ENCODE results near the gene CAMSAP1.

The CAMSAP1 gene

DNA sequence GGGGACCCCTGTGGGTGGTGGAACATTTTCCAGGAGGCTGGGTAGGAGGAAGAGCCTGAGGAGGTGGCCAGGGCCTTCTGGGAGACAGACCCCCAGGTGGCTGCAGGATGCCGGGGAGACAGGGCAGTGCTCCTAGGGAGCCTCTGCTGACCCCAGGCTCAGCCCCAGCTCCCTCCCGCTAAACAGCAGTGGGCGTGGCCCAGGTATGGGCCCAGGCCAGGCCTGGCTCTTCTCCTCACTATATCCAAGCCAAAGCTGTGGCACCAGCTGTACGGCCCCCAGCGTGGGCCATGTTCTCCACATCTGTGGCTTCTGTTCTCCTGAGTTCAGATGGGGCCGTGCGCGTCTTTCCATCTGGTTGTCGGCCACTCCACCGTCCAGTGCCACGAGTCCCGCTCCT lies 146.9 kb downstream of the CAMSAP1 start:
- no peak for TF ChIP-seq ZNF274 (IDR thresholded peaks at IDR 0.05; ENCODE audit: low read depth, low read length)
- no peak overlapping the region for H3K4me3 ChIP-seq (ENCODE audit: low read length)

DNA sequence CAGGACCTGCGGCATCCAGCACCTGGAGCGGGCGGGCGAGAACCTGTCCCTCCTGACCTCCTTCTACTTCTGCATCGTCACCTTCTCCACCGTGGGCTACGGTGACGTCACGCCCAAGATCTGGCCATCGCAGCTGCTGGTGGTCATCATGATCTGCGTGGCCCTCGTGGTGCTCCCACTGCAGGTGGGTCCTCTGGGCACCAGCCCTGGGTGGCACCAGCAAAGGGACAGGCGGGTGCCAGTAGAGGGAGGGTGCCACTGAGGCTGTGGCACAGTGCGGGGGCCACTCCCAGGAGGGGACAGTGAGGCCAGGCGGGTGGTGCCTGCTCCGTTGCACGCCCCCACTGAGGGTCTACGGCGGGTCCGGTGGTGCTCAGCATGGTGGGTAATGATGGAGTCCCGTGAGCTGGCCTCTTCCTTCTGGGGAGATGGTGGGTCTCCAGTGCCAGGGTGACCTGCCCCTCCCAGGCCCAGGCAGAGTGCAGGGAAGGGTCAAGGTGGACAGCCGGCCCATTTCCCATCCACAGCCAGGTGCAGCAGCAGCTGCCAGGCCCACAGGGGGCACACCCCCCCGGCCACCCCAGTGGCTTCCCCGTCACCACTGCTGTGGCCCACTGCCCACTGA lies 147.6 kb downstream of the CAMSAP1 start:
- TF ChIP-seq ZNF274 (IDR thresholded peaks at IDR 0.05; ENCODE audit: low read depth, low read length) = no peak
- no peak overlapping the region for H3K4me3 ChIP-seq (ENCODE audit: low read length)

DNA sequence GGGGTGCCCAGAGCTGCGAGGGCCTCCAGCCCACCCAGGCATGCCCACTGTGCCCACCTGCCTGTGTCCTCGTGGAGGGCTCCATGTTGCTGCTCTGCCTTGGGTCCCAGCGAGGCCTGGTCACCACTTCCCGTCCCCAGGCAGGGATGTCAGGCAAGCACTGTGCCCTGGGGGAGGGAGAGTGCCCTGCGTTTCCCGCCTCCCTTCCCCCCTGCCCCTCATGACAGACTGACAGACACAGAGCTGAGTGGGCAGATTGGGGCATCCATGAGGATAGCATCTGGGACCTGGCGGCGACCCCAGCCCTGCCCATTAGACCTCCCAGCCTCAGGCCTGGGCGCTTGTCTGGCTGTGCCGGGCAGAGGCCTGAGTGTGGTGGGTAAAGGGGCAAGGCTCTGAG lies 148.5 kb downstream of the CAMSAP1 start:
- TF ChIP-seq ZNF274 (IDR thresholded peaks at IDR 0.05; ENCODE audit: low read depth, low read length) = no peak
- H3K4me3 ChIP-seq (ENCODE audit: low read length) = no peak overlapping the region

Measured in GM08714 (cell line).